HG02981 (cell line): Measurements from ENCODE around the gene CAMTA2.

Experiments used
- ATAC-seq: cut with Tn5 transposase; IDR thresholded peaks from one replicate; pipeline ENCODE4 v1.9.1; 2021; ENCODE audit warnings: mild to moderate bottlenecking, moderate library complexity; ENCODE audit not compliant: unreplicated experiment

The CAMTA2 gene

GRCh38 chr17:4999430-5000093, 12.1 kb upstream of the CAMTA2 start:
- ATAC-seq = no peak

GRCh38 chr17:4998732-4999429, 11.4 kb upstream of the CAMTA2 start:
- ATAC-seq = no peak

DNA sequence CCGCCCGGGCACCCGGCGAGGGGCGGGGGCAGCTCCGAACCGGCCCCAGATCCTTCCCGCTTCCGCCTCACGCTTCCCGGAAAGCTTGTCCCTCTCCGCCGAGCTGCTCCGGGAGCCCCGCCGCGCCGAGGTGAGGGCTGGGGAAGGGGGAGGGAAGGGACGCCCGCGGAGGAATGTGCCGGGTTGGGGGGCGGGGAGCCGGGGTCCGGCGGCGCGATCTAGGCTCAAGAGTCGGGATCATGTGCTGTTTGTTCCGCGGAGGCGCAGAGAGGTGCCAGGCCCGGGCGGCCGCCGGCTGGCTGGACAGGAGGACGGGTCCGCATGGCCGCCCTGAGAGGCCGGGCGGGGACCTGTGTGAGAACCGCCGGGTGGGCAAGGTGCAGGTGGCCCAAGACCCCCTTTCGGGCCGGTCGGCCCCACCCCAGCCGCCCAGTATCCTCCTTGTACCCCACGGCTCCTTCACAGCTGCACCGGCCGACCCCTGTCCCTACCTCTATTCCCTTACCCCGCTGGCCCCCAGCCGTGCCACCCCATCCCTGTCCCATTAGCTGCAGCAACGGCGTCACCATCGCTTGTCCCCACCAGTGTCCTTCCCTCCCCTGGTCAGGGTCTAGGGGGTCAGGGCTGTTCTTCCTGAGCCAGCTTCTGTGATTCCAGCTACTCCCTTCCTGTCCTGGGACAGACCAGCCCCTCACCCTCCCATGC, 10.7 kb upstream of the CAMTA2 start:
- no peak for ATAC-seq

- ATAC-seq = peak; percentile 82
These were observed 10.0 kb upstream of the CAMTA2 start, which contains the start of the genes INCA1 and KIF1C for GRCh38 chr17:4997302-4998026. Gene INCA1, minus strand, starts transcription at chr17:4997522. Its CDS starts 3,085 bp downstream, at chr17:4994437. Gene KIF1C, plus strand, starts transcription at chr17:4997950. Its CDS starts 2,297 bp downstream, at chr17:5000247.

- ATAC-seq = no peak
These were observed 6.7 kb upstream of the CAMTA2 start for GRCh38 chr17:4994081-4994595.

DNA sequence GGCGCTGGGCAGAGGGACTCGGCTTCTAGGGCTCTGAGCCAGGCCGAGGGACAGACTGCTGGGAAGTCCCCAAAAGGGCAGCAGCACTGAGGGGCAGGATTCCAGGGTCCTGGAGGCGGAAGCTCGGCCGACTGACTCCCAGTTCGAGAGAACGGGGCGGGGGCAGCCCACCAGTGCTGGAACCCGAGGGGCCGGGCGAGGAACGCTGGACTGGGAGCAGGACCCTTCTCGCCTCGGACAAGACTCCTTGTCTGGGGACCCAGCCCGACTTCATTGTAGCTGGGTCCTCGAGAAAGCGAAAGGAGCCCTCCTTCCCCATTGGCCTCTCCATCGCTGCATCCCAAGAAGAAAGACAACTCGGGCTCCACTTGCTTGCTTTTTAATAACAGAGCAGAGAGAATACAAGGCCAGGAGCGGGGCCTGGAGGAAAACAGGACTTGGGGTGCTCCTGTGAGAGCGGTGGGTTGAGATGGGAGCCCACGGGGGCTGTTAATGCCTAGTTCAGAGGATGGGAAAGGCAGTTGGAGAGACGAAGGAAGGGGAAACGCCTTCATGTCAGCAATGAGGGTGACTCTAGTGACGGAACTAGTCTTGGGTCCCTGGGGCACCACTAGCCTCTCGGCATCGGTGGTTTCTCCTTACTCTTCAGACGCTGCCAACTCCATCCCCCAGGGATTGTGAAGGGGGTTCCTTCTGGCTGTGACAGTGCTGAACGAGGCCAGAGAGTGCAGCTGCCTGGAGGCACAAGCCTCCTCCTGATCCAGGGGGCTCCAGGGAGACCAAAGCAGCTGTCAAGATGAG, 492 bp upstream of the CAMTA2 start:
- no peak for ATAC-seq

- ATAC-seq = no peak
These were observed 1.1 kb downstream of the CAMTA2 start for GRCh38 chr17:4986403-4986802.

DNA sequence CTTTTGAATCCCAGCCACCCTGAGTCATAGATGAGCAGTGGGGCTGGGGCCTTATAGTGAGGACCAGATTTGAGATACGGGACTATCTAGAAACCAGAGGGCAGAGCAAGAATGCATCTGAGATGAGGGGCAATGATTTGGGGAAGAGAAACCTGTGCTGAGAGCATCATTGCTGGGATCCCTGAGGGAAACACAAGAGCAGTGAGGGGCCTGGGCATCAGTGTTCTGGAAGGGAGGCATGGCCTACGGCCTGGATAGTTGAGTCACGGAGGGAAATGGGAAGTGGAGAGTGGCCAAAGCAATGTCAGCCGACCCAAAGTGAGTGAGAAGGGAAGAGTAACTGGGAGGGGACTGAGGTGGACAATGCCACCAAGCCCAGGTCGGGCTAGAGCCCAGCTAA, 5.2 kb downstream of the CAMTA2 start:
- no peak for ATAC-seq

GRCh38 chr17:4980644-4981216, 6.7 kb downstream of the CAMTA2 start:
- no peak for ATAC-seq

DNA sequence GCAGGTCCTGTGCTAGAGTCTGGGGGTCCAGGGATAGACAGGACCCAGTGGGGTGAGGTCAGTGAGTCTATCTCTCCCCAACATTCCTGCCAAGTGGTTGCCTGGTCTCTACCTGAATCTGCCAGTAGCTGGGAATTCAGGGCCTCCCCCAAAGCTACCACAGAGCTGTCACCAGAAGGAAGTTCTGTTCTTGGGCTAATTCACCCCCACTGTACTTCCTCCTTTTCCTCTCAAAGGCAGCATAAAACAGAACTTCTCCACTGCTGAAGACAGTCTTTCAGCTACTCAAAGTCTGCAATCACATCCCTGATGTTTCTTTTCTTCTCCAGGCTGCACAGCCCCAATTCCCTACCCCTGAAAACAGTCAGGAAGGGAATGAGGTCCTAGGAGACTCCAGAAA, 8.7 kb downstream of the CAMTA2 start:
- no peak for ATAC-seq

DNA sequence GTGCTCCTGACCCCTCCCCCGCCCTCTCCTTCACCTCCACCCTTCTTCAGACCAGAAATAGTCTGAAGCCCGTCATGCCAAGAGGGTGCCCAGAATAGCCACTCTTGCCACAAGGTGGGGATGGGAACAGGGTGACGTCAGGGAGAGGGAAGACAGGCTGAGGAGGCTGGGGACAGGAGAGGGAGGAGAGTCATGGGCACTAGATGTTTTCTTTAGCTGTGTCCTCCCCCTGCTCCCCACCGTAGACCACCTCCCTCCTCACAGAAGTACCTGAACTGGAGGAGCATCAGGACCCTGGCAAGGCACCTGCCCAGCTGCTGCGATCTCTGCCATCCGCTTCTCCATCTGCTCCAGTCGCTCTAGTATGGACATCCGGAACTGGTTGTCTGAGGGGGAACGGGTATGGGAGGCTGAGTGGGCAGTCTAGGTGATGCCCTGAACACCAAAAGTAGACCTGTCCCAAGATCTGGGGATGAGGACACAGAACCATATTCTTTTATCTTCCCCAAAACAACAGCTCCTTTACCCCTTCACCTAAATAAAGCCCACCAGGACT, 13.3 kb downstream of the CAMTA2 start:
- no peak for ATAC-seq

DNA sequence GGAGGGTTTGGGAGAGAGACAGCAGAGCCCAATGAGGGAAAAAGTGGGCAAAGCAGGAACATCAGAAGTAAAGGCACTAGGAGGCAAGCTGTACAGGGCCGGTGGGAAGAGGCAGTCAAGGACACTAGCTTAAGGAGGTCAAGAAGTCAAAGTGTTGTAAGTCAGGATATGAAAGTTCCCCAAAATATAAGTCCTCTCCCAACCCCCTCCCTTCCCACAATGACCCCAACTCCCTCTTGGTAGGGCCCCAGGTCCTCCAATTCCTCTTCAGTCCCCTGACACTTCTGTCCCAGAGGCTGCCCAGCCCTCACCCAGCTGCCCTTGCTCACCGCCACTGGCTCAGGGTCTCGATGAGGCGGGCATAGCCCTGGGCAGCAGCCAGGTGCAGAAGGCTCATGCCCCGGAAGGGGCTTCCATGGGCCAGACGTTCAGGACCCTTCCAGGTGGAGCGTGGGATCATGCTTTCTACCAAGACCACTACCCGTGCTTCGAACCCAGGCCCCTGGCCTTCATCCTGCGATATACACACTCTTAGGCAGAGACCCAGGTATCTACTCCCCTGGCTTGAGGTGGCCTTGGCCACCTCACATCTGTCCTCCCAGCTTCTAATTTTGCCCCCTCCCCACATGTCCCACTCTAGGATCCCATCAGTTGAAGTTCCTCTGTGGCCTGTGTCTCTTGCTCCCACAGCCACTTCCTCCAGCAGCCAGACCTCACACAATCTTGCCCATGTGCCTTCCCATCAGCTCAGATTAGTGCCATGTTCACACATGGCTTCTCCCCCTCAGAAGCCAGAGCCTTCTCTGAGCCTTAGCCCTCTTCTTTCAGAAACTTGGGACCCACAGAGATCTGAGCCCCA, 14.0 kb downstream of the CAMTA2 start:
- no peak for ATAC-seq

- no peak for ATAC-seq
These were observed 14.7 kb downstream of the CAMTA2 start for GRCh38 chr17:4972752-4973151.

DNA sequence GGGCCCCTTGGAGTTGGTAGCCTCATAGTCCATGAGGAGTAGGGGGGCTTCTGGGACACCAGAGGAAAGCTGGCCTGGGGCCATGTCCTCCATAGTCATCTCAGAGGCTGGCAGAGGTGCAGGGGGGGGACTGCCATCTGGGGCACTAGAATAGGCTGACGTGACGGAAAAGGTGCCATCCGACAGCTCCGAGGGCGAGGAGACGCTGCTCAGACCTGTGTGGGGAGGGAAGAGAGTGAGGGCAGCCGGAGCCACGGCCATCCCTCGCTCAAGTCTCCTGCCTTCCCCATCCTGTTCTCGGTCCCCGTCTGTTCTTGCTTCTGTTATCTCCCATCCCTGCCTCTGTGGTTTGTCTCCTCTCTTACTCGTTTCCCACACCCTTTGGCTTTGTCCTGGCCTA, 15.2 kb downstream of the CAMTA2 start:
- ATAC-seq = no peak

DNA sequence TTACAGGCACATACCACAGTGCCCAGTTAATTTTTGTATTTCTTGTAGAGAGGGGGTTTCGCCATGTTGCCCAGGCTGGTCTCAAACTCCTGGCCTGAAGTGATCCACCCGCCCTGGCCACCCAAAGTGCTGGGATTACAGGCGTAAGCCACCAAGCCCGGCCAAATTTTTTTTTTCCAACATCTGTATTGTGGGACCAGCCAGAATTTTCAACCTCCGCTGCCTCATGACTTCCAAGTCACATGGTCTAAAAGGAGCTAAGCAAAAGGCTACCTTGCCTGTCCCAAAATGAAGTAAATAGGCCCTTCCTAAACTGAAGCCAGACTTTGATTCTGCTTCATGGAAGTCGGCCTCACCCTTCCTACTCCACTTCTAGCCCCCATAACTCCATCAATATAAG, 15.6 kb downstream of the CAMTA2 start:
- no peak for ATAC-seq

GRCh38 chr17:4970273-4970672, 17.2 kb downstream of the CAMTA2 start:
- no peak for ATAC-seq

DNA sequence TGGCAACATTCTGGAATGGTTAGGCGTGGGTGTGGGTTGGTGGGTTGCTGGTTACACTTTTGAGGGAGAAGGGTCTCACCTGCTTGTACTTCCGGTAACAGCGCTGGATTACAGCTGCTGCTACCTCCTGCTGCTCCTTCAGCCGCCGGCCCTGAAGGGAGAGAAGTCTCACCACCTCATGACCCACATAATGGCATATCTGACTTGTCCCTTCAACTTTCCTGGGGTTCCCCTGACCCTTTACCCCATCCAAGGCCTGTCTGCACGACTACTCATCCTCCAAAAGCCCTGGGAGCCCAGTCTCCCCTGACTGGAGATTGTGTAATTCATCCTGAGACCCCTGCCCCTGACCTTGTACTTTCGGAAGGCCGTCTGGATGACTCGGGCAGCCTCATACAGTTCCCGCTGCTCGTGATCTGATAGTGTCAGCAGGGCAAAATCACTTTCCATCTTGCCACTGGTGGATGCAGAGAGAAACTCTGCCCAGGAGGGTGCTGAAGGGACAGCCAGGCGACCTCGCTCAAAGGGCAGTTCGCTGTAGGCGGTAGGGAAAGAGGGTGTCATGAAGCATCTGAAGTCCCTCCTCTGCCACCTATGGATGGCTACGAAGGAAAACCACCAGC, 17.8 kb downstream of the CAMTA2 start:
- no peak for ATAC-seq

DNA sequence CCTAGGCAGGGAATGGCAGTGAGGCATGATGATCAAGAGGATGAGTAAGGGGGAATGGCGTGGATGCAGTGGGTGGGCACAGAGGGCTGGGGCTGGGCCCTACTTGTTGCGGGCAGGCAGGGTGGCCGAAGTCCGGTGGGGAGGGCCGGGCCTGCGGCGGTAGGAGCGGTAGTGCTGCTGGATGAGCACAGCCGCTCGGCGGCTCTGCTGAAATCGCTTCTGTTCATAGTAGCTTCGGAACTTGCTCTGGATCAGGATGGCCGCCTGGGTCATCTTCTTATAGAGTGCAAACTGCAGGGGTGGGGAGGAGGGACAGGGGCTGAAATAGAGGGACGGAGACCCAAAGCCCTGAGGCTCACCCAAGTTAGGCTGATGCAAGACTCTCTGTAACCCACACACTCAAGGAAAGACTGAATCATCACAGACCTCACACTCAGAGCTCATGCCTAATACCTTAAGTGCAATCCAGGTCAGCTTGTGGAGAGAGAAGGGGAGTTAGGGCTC, 18.4 kb downstream of the CAMTA2 start:
- ATAC-seq = no peak
